NCI-H1105 (cell line): ENCODE measurements around the gene ZNF784.

Source experiments
- DNase-seq: peaks from one replicate; lab custom pipeline; 2025; lab: John Stamatoyannopoulos, UW

The ZNF784 gene

GRCh38 chr19:55602104-55603001 is 22.0 kb downstream of the ZNF784 start:
- DNase-seq = no peak

DNA sequence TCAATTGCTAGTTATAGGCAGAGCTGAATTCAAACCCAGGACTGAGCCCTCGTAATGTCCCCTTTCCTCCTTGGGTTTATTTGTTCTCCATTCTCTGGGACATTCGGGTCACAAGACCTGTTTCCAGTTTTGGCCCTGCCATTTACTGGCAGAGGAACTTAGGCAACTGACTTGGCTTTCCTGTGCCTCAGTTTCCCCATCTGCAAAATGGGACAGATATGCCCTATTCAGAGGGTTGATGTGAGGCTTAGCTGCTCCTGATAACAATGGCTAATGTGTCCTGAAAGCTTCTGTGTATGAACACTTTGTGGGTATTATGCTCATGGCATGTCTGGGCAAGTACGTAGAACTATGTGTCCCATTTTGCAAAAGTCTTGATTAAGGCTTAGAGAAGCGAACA is 23.3 kb downstream of the ZNF784 start:
- no peak for DNase-seq

GRCh38 chr19:55600662-55601028 is 23.7 kb downstream of the ZNF784 start:
- DNase-seq = no peak

DNA sequence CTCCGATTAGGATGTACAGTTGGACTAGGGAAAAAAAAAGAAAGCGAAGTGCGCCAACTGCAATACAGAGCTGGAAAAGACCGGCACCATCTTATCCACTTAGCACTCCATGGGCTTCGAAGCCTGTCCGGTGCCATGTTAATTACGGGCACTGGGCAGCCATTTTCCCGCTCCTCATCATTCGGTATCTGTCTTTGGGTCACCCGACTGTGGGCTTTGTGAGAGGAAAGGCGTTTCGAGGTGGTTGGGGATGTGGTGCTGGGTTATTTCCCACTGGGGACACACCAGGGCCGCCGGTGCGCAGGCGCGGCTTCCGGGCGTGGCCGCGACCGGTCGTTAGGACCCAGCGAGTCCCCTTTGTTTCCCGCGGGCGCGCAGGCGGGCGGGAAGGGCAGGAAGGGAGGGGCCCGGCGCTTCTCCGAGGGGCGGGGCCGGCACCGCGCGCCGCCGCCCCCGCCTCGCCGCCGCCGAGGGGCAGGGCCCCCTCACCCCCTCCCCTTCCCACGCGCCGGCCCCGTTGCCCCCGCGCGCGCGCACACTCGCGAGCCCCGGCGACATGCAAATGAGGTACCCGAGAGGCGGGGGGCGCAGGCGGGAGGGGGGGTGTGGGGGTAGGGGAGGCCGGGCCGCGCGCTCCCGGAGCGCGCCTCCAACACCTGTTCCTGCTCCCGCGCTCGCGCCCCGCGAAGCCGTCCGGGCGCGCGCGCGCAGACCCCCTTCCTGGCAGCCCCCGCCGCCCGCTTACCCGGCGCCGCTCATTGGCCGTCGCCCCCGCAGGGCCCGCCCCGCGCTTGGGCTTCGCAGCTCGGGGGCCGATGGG is 24.3 kb downstream of the ZNF784 start, which contains the start of gene ZNF524:
ZNF524 (plus strand) TSS at position 447 of the 820 bp plus-strand sequence. CDS start 1,825 bp downstream, outside the sequence.
- DNase-seq = peak; percentile 98

DNA sequence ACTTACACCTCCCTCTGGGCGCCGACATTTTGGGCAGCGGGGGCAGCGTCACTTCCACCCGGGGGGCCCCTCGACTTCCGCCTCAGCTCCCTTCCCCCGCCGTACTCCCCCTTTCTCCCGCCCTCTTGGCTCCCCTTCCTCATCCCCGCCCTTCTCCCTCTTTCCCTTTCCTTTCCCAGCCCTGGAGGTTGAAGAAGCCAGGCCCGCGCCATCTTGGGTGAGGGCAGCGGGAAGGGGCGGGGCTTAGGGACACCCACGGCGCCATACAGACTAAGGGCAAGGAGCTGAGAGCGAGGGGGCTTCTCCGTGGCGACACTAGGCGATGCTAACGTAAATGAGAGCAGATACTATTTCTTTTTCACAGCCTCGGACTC is 24.9 kb downstream of the ZNF784 start, which contains the start of gene FIZ1:
FIZ1 (minus strand) TSS at position 50 of the 374 bp plus-strand sequence. CDS start 1,652 bp downstream, outside the sequence.
- peak; percentile 100 for DNase-seq

DNA sequence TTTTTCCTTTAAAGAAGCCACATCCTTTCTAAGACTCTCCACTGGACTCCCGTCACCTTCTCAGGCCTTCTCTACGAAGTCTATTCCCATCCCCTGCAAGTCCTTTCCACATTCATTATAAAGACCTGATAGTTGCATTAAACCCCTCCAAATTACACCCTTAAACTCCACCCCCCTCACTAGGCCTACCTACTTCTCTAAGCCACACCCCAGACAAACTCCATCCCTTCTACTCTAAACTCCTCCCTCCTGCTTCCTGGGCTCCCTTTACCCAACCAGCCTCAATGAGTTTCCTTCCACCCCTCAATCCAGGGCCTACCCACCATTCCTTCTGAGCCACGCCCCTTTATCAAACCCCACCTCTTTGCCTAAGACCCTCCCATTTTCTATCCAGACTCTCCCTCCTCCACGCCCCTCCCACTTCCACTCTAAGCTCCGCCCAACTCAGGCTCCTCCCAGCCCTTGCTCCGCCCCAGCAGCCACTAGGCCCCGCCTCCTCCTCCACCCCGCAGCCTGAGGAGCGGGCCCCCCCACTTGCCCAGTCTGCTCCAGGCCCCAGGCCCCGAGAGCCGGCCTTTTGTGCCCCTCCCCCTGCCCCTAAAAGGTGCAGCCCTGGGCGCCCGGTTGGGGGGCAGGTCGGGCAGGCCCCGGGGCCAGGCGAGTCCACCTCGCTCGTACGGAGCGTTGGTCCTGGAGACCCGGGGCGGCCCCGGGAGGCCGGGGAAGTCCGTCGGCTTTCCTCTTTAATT is 25.5 kb downstream of the ZNF784 start:
- DNase-seq = peak; percentile 85

GRCh38 chr19:55598034-55598433 is 26.3 kb downstream of the ZNF784 start:
- DNase-seq = no peak

GRCh38 chr19:55597501-55597921 is 26.9 kb downstream of the ZNF784 start:
- DNase-seq = no peak

GRCh38 chr19:55596304-55596703 is 28.1 kb downstream of the ZNF784 start:
- no peak for DNase-seq

- no peak for DNase-seq
Measured at GRCh38 chr19:55594996-55595545, 29.3 kb downstream of the ZNF784 start.

DNA sequence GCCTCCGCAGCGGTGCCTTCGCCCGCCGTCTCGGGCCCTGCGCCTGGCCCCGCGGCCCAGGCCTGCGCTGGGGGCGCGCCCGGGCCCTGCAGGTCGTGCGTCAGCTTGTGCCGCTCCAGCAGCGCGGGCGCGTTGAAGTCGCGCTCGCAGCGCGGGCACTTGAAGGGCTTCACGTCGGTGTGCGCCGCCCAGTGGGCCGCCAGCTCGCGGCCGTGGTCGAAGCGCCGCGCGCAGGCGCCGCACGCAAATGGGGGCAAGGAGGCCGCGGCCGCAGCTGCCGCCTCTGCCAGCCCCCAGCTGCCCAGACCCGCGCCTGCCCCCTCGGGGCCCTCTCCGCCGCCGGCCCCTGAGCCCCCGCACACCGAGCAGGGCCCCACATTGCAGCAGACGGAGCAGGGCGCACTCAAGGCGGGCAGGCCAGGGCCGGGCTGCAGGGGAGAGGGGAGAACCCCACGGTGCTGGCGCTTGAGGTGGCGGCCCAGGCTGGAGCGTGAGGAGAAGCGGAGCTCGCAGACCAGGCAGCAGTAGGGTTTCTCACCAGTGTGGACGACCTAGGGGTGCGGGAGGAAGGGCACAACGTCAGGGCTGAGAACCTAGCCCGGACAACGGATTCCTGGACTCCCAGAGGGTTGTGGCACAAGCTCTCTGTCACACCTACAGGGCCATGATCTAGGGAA is 31.1 kb downstream of the ZNF784 start:
- no peak for DNase-seq

GRCh38 chr19:55592391-55593090 is 31.8 kb downstream of the ZNF784 start:
- DNase-seq = no peak

GRCh38 chr19:55591555-55591954 is 32.8 kb downstream of the ZNF784 start:
- DNase-seq = no peak

- DNase-seq = no peak
Measured at GRCh38 chr19:55590617-55591016, 33.7 kb downstream of the ZNF784 start.

DNA sequence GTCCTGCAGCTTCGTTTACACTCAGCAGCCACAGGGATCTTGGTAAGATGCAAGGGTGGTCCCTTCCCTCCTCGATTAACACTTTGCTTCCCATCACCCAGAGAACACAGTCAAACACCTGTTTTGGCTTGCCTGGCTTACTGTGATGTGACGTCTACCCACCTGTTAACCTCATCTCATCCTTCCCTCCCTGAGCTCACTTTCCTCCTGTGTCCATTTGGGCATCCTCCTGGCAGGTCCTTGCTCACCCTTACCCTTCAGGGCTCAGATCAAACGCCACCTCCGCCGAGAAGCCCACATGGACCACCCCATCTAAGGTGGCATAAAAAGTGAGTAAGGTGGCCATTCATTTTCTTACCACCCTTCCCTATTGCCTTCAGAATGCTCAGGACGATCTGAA is 34.3 kb downstream of the ZNF784 start:
- no peak for DNase-seq

DNA sequence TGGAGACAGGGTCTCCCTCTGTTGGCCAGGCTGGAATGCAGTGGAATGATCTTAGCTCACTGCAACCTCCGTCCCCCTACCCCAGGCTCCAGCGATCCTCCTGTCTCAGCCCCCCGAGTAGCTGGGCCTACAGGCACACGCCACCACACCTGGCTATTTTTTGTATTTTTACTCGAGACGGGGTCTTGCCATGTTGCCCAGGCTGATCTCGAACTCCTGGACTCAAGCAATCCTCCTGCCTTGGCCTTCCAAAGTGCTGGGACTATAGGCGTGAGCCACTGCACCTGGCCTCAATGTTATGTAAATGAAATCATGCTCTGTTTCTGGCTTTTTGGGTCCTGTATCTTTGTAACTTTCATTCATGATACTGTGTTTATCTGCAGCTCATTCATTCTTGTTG is 35.6 kb downstream of the ZNF784 start:
- no peak for DNase-seq

DNA sequence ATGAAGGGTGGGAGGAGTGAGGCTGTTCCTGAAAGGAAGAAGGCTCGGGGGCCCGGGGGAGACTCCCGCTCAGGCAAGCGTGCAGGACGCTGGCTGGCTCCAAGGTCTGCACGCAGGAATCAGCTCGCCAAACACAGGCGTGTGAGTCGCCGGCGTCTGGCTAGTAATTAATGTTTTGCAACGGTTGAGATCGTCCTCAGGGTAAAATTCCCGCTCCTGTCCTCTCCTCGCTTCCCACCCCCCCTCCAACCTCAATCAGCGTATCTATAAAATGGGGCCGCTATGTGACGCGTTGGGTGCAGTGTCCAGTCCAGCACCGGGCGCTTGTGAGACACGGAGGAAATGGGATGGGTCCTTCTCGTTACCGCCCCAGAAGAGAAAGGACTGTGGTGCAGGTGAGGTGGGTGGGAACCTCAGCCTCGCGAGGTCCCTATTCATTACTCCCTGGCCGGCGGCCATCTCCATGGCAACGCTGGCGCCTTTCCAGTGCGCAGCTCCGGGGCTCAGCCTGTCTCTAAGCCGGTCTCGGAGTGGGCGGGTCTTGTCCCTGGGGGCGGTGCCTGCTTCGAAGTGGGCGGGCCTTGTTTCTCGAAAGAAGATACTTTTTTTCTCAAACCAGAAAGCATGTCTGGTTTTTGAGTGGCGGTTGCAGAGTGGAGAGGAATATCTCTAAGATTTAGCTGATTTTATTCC is 37.2 kb downstream of the ZNF784 start:
- peak; percentile 98 for DNase-seq

- no peak for DNase-seq
Measured at GRCh38 chr19:55585658-55586339, 38.6 kb downstream of the ZNF784 start.

- no peak for DNase-seq
Measured at GRCh38 chr19:55584871-55585270, 39.5 kb downstream of the ZNF784 start.
